IPS-NIHi7 (cell line): Measurements from ENCODE around the gene SFI1.
A peak's percentile ranks its signal among the peaks of the same experiment; 100 is the strongest.
"Not testable (repeated sequence)": the region's sequence is repeated elsewhere in the genome, so short reads cannot be mapped to it uniquely, and the experiment has no call there.

Experiments
- DNase-seq: peaks from one replicate; pipeline ENCODE4 v3.0.0; 2012; ENCODE audit warnings: mixed read lengths; ENCODE audit errors: extremely low spot score

Gene SFI1

GRCh38 chr22:31496007-31496734 lies at the start of gene SFI1:
Gene SFI1, plus strand, starts transcription at chr22:31496536. Its CDS starts 11,749 bp downstream, at chr22:31508285.
- DNase-seq: peak; percentile 87

GRCh38 chr22:31446767-31447166 lies 49.6 kb upstream of the SFI1 start:
- DNase-seq: no peak

- DNase-seq: no peak
Measured at GRCh38 chr22:31447337-31447736, 49.0 kb upstream of the SFI1 start.

- DNase-seq: no peak
Measured at GRCh38 chr22:31448382-31448781, 48.0 kb upstream of the SFI1 start.

GRCh38 chr22:31449506-31449905 lies 46.8 kb upstream of the SFI1 start:
- DNase-seq: no peak

GRCh38 chr22:31451709-31452571 lies 44.4 kb upstream of the SFI1 start:
- peak; percentile 56 for DNase-seq

- no peak for DNase-seq
Measured at GRCh38 chr22:31461699-31462098, 34.6 kb upstream of the SFI1 start.

- DNase-seq: no peak
Measured at GRCh38 chr22:31465307-31465706, 31.0 kb upstream of the SFI1 start.

GRCh38 chr22:31474743-31475142 lies 21.6 kb upstream of the SFI1 start:
- DNase-seq: no peak

- no peak for DNase-seq
Measured at GRCh38 chr22:31475800-31476199, 20.5 kb upstream of the SFI1 start.

GRCh38 chr22:31477329-31477728 lies 19.0 kb upstream of the SFI1 start:
- no peak for DNase-seq

- no peak for DNase-seq
Measured at GRCh38 chr22:31481129-31481528, 15.2 kb upstream of the SFI1 start.

- DNase-seq: not testable (repeated sequence)
Measured at GRCh38 chr22:31482470-31482869, 13.9 kb upstream of the SFI1 start.

GRCh38 chr22:31486369-31486768 lies 10.0 kb upstream of the SFI1 start:
- DNase-seq: not testable (repeated sequence)

- no peak for DNase-seq
Measured at GRCh38 chr22:31486951-31487350, 9.4 kb upstream of the SFI1 start.

- no peak for DNase-seq
Measured at GRCh38 chr22:31488346-31488883, 7.9 kb upstream of the SFI1 start.

- DNase-seq: peak; percentile 65
Measured at GRCh38 chr22:31488988-31489617, 7.2 kb upstream of the SFI1 start.

- DNase-seq: peak; percentile 93
Measured at GRCh38 chr22:31489632-31490495, 6.5 kb upstream of the SFI1 start, which contains the start of gene EIF4ENIF1. Gene EIF4ENIF1, minus strand, starts transcription at chr22:31489842. Its CDS starts 1,124 bp downstream, at chr22:31488718.

- peak; percentile 36 for DNase-seq
Measured at GRCh38 chr22:31490496-31490925, 5.8 kb upstream of the SFI1 start.

- DNase-seq: peak; percentile 26
Measured at GRCh38 chr22:31491218-31491962, 4.9 kb upstream of the SFI1 start.
